WI38 (cell line): ENCODE results near the gene KRTAP5-1.
A peak's percentile ranks its signal among the peaks of the same experiment; 100 is the strongest.
"Not testable (repeated sequence)": the region's sequence is repeated elsewhere in the genome, so short reads cannot be mapped to it uniquely, and the experiment has no call there.

Experiments used
- H3K4me3 ChIP-seq: 2 replicates; pipeline ENCODE4 v1.5.1; 2011; ENCODE audit warnings: low read depth, mild to moderate bottlenecking, control low read depth, low read length
- TF ChIP-seq, protein P1 (sequence below): IDR thresholded peaks from 2 replicates; pipeline ENCODE4 v1.5.1; 2012; ENCODE audit warnings: low read depth, mild to moderate bottlenecking, control low read depth, low read length

Gene KRTAP5-1

DNA sequence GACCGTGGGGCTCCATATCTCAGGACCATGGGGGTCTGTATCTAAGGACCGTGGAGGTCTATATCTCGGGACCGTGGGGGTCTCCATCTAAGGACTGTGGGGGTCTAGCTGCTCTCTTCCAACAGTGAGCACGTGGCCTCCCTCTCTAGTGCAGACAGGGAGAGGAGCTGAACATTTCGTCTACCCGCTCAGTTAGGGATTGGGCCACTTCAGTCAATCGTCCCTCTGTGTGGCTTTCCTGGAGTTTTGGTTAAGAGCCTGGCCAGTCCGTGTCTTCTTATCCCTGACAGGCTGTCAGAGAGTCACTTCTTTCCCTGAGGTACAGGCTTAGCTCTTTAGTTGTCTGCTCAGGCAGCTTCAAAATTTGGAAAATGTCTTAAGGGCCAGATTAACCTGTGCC, 3.1 kb downstream of the KRTAP5-1 start:
- TF ChIP-seq, protein P1, sequence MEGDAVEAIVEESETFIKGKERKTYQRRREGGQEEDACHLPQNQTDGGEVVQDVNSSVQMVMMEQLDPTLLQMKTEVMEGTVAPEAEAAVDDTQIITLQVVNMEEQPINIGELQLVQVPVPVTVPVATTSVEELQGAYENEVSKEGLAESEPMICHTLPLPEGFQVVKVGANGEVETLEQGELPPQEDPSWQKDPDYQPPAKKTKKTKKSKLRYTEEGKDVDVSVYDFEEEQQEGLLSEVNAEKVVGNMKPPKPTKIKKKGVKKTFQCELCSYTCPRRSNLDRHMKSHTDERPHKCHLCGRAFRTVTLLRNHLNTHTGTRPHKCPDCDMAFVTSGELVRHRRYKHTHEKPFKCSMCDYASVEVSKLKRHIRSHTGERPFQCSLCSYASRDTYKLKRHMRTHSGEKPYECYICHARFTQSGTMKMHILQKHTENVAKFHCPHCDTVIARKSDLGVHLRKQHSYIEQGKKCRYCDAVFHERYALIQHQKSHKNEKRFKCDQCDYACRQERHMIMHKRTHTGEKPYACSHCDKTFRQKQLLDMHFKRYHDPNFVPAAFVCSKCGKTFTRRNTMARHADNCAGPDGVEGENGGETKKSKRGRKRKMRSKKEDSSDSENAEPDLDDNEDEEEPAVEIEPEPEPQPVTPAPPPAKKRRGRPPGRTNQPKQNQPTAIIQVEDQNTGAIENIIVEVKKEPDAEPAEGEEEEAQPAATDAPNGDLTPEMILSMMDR, result no peak
- no peak overlapping the region for H3K4me3 ChIP-seq

DNA sequence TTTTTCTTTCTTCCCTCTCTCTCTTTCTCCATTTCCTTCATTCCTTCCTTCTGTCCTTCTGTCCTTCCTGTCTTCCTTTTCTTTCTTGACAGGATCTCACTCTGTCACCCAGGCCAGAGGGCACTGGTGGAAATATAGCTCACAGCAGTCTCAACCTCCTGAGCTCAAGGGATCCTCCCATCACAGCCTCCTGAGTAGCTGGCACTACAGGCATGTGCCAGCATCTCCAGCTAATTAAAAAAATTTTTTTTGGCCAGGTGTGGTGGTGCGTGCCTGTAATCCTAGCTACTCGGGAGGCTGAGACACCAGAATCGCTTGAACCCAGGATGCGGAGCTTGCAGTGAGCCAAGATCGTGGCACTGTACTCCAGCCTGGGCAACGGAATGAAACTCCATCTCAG, 8.3 kb downstream of the KRTAP5-1 start:
- TF ChIP-seq, protein P1, result no peak
- no peak overlapping the region for H3K4me3 ChIP-seq

DNA sequence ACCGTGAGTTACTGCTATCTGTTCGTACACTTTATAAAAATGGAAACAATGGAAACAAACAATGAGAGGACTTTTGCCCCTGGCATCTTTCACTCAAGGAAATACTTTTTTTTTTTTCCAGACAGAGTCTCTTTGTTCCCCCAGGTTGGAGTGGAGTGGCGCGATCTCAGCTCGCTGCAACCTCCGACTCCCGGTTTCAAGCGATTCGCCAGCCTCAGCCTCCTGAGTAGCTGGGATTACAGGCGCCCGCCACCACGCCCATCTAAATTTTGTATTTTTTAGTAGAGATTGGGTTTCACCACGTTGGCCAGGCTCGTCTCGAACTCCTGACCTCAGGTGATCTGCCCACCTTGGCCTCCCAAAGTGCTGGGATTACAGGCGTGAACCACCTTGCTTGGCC, 9.3 kb downstream of the KRTAP5-1 start:
- not testable (repeated sequence) for H3K4me3 ChIP-seq

DNA sequence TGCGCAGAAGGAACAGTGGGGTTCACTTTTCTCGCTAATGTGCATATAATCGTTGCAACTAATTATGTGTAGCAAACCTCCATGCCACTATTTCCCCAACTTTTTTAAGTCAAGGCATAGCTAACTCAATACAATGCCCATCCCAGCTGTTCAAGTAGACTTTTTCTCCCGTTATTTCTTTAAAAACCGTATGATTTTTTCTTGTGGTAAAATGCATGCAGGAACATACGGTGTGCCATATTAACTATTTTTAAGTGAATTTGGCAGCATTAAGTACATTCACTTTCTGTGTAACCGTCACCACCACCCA, 10.2 kb downstream of the KRTAP5-1 start:
- no peak overlapping the region for H3K4me3 ChIP-seq
- TF ChIP-seq, protein P1, result no peak

DNA sequence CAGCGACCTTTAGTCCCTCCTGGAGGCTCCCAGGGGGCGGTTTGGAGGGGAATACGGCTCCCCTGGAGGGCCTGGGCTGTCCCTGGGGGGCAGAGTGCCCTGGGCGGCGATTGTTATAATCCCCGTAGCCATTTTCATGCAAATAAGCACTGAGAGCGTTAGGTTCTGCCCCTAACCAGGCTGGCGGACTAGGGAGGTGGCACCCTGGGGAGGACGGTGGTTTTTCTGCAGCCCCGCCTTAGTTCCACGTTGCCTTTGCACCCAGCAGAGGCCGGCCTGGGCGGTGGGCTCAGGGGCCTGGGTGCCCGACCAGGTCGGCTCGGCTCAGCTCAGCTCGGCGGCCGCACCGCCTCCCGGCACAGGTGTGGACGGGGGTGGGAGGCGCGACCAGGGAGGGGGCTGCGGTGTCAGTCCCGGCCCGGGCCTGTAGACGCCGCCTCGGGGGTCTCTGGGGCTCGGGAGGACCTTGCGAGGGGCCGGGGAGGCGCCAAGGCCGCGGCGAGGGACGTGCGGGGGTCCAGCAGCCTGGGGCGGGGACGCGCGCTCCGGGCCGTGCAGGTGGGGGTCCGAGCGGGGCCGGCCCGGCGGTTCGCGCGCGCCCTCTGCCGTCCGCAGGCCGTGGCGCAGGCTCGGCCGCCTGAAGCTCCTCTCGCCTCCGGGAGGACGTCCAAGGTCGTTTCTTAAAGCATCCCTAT, 10.7 kb downstream of the KRTAP5-1 start:
- no peak overlapping the region for H3K4me3 ChIP-seq
- TF ChIP-seq, protein P1, result peak; percentile 54

DNA sequence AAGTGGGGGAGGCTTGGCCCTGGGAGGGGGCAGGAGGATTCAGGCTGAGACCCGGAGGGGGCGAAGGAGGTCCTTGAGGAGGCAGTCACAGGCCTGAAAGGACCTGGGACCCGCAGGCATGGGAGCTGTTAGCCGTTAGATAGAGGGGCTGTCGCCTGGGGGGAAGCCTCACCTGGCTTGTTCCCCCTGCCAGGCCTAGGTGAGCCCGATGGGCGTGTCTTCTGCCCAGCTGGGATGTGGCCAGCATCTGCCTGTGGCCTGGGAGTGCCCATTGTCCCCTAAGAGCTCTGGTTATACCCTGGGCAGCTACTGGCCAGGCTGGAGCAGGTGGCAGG, 11.2 kb downstream of the KRTAP5-1 start:
- no peak overlapping the region for H3K4me3 ChIP-seq
- TF ChIP-seq, protein P1, result no peak

DNA sequence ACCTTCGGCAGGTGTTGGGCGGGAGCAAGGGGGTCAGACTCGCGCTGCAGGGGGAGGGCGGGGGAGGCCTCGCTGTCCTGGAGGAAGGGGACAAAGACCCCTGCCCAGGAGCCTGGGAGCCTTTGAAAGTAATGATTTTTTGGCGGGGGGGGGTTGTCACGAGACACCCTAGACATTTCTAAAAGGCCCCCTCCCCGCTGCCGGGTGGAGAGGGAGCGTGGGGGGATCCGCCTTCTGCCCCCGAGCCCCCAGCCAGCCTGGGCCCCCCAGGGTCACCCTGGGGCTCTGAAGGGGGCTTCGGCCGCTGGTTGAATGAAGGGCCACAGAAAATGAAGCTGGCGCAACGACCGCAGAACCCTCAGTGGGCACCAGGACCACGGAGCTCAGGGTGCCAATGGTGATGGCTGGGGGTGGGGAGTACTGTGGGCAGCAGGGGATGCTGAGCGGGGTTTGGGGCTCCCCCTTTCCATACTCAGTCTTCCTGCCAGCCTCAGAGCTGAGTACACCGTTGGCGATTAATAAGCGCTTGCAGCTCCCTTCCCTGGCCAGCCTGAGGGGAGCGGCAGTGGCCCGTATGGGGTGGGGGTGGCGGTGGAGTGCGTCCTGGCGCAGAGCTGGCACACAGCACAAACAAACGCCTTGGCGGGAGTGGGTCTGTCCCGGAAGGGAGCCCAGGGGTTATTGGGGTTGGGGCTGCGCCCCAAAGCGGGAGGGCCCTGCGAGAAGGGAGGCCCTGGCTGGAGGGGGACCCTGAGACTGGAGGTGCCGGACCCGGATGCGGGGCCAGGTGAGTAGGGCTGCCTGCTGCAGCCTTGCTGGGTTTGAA, 11.8 kb downstream of the KRTAP5-1 start:
- TF ChIP-seq, protein P1, result no peak
- H3K4me3 ChIP-seq, result peak overlapping the region; percentile 52; the same call in 1 of the 2 replicates
